GM19193 (cell line): ENCODE measurements around the gene AMPD1.

ENCODE experiments used
- POLR2A ChIP-seq: IDR thresholded peaks from 4 replicates; pipeline ENCODE4 v1.6.1; 2011; ENCODE audit not compliant: insufficient read depth, insufficient read length; ENCODE audit errors: extremely low read depth

Gene AMPD1

DNA sequence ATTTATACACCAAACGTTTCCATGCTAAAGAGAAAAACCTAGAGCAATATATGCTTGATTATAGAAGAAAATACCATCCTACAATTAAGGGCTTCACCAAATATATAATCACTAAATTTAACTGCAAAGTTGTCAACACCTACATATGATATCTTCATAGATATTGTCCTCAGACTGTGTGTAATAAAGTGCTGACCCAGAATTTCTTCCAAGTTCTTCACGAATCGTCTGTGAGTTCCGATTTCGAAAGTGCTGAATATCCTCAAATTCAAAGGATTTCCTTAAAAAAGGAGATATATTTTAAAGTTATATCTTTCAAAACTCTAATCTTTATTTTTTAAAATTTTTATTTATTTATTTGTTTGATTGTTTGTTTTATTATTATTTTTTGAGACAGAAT, 72.0 kb downstream of the AMPD1 start:
- TF ChIP-seq POLR2A, result no peak
